PC-9 (cell line): ENCODE data around the gene AOPEP.

Source experiments
- CTCF ChIP-seq: fragments of 200-600 bp; sonication (generic); conservative IDR thresholded peaks from 2 replicates; pipeline ENCODE4 v1.6.1; 2017; ENCODE audit warnings: mixed run types, antibody characterized with exemption, mild to moderate bottlenecking, moderate library complexity
- EZH2 ChIP-seq: fragments of 200-600 bp; sonication (generic); IDR thresholded peaks from 2 replicates; pipeline ENCODE4 v1.8.0; 2017; ENCODE audit warnings: antibody characterized with exemption, low read depth

- TF ChIP-seq CTCF (no peak), EZH2 (no peak)
These were observed 75.8 kb downstream of the AOPEP start for GRCh38 chr9:94802251-94802650.
